Naive thymus-derived CD4-positive, alpha-beta T cell (primary cell): ENCODE data around the gene TSSC4. TPM values are rescaled to one million over a fixed set of nuclear protein-coding genes. Genes with fewer than 3 reads are reported as not detected.

ENCODE experiments used
- ATAC-seq: fragments of 150-1000 bp; cut with Tn5 transposase; 2 replicates; pipeline ENCODE4 v1.10.0; 2021; ENCODE audit warnings: mild to moderate bottlenecking, moderate library complexity
- CTCF ChIA-PET: fragments of 350-600 bp; sonication (Branson Sonifier 250); formaldehyde crosslinking; loops from one replicate; lab custom pipeline; 2021; ENCODE audit warnings: antibody characterized with exemption; lab: Charles Lee
- POLR2A ChIA-PET: fragments of 350-600 bp; sonication (Branson Sonifier 250); formaldehyde crosslinking; loops from one replicate; lab custom pipeline; 2021; ENCODE audit warnings: antibody characterized with exemption, inconsistent platforms; lab: Charles Lee
- DNase-seq, 9 donors: peaks; one replicate each; pipeline versions ENCODE4 v3.0.0 to v3.0.0-alpha.2; 2020 to 2022; ENCODE audit warnings: mixed read lengths in 1 of 9
- H3K27ac ChIP-seq: one replicate; pipeline ENCODE4 v1.7.0; 2013; ENCODE audit warnings: mild to moderate bottlenecking, low read depth, low read length, moderate library complexity
- H3K27me3 ChIP-seq, 2 donors: one replicate each; pipeline ENCODE4 v1.7.0; 2013; ENCODE audit warnings: low read length in 2 of 2, mild to moderate bottlenecking in 2 of 2, moderate library complexity in 2 of 2; ENCODE audit not compliant: control insufficient read depth in 2 of 2, insufficient read depth in 2 of 2
- H3K36me3 ChIP-seq, 3 experiments: 1 replicate in 2 of 3; 2 replicates in 1 of 3; pipeline ENCODE4 v1.7.0; 2013; ENCODE audit warnings: low read length in 3 of 3, mild to moderate bottlenecking in 3 of 3, moderate library complexity in 1 of 3; ENCODE audit not compliant: insufficient read depth in 3 of 3, control insufficient read depth in 2 of 3
- H3K4me1 ChIP-seq, 2 donors: one replicate each; pipeline ENCODE4 v1.7.0; 2013; ENCODE audit warnings: low read length in 2 of 2, mild to moderate bottlenecking in 2 of 2, moderate library complexity in 1 of 2; ENCODE audit not compliant: control insufficient read depth in 2 of 2, insufficient read depth in 2 of 2
- H3K4me3 ChIP-seq: 2 replicates; pipeline ENCODE4 v1.7.0; 2013; ENCODE audit warnings: mild to moderate bottlenecking, low read length
- H3K9me3 ChIP-seq, 3 experiments: 1 replicate in 2 of 3; 2 replicates in 1 of 3; pipeline ENCODE4 v1.7.0; 2013; ENCODE audit warnings: low read length in 3 of 3; ENCODE audit not compliant: control insufficient read depth in 2 of 3
- H3K27ac Mint-ChIP-seq, 9 donors: one replicate each; pipeline ENCODE4 v1.8.0; 2020 to 2022; ENCODE audit warnings: mixed read lengths in 9 of 9, mild to moderate bottlenecking in 8 of 9, moderate library complexity in 5 of 9, inconsistent platforms in 2 of 9
- H3K27me3 Mint-ChIP-seq, 5 donors: one replicate each; pipeline ENCODE4 v1.8.0; 2021 to 2022; ENCODE audit warnings: mixed read lengths in 5 of 5, mild to moderate bottlenecking in 1 of 5
- H3K36me3 Mint-ChIP-seq, 5 donors: one replicate each; pipeline ENCODE4 v1.8.0; 2020 to 2022; ENCODE audit warnings: mixed read lengths in 5 of 5, mild to moderate bottlenecking in 3 of 5, inconsistent platforms in 1 of 5
- H3K4me1 Mint-ChIP-seq, 7 donors: one replicate each; pipeline ENCODE4 v1.8.0; 2020 to 2022; ENCODE audit warnings: mixed read lengths in 7 of 7, mild to moderate bottlenecking in 3 of 7, inconsistent platforms in 1 of 7
- H3K4me3 Mint-ChIP-seq, 10 donors: one replicate each; pipeline ENCODE4 v1.8.0; 2020 to 2022; ENCODE audit warnings: mild to moderate bottlenecking in 10 of 10, mixed read lengths in 10 of 10, moderate library complexity in 6 of 10, inconsistent platforms in 2 of 10
- H3K9me3 Mint-ChIP-seq, 11 donors: one replicate each; pipeline ENCODE4 v1.8.0; 2020 to 2022; ENCODE audit warnings: mixed read lengths in 11 of 11, mild to moderate bottlenecking in 4 of 11, inconsistent platforms in 1 of 11, moderate library complexity in 1 of 11
- intact Hi-C, 2 donors: fragments of 100-400 bp; cut with micrococcal nuclease; formaldehyde crosslinking; loops; one replicate each; pipeline ENCODE4 v1.15.1; 2023
- polyA plus RNA-seq, 2 donors: library from polyadenylated mRNA; unstranded; fragments of 300-500 nt; fragmentation: Illumina TruSeq; gene quantifications; one replicate each; pipeline ENCODE4 v1.2.3, GENCODE V29; 2021
- total RNA-seq, 6 experiments: library from RNA in 5 of 6; stranded (reverse) in 5 of 6; gene quantifications; 1 replicate in 5 of 6; 2 replicates in 1 of 6; pipeline ENCODE4 v1.2.3 and lab custom pipeline; 2021 to 2026

TSSC4 gene
- total and polyA plus RNA-seq, 7 experiments from 2014 or later = 43.6 to 83.7 (median 51.7) TPM

GRCh38 chr11:2409126-2409525 is 8.6 kb downstream of the TSSC4 start:
- Histone ChIP-seq H3K9me3 (no peaks in the 10 kb centered on the region), H3K27ac (no peak overlapping the region), H3K4me3 (no peak overlapping the region), H3K27me3 (no peaks in the 10 kb centered on the region), H3K36me3 (peaks cover 0 to 8% (median 0%) of the 10 kb centered on the region in 3 experiments), H3K4me1 (no peaks in the 10 kb centered on the region)
- DNase-seq (no peak), ATAC-seq (no peak)
- Mint-ChIP-seq H3K9me3 (no peaks in the 10 kb centered on the region), H3K4me3 (no peak overlapping the region), H3K27ac (no peak overlapping the region), H3K36me3 (no peaks in the 10 kb centered on the region), H3K27me3 (no peaks in the 10 kb centered on the region), H3K4me1 (no peaks in the 10 kb centered on the region)
- intact Hi-C loops = loop anchor here in 1 of 2 donors (10.0 kb wide), 1 partner anchor 1094 kb away; no protein-coding TSS in a partner anchor
- CTCF ChIA-PET = interaction anchor here (0.6 kb wide), 1 partner anchor 128 kb away, joined by 3 read pairs; no protein-coding TSS in a partner anchor
- POLR2A ChIA-PET = no interaction called here

GRCh38 chr11:2409611-2410468 is 9.3 kb downstream of the TSSC4 start:
- no peak for ATAC-seq
- no peak overlapping the region for H3K27ac Mint-ChIP-seq
- CTCF ChIA-PET = no interaction called here

GRCh38 chr11:2410616-2411015 is 10.1 kb downstream of the TSSC4 start:
- H3K9me3 Mint-ChIP-seq = no peaks in the 10 kb centered on the region

More at GRCh38 chr11:2409611-2410468, 9.3 kb downstream of the TSSC4 start:
- H3K27me3 Mint-ChIP-seq = no peaks in the 10 kb centered on the region
- intact Hi-C loops = loop anchor here in 1 of 2 donors (10.0 kb wide), 1 partner anchor 1095 kb away; no protein-coding TSS in a partner anchor
- POLR2A ChIA-PET = interaction anchor here (1.1 kb wide), 1 partner anchor 9 kb away, joined by 4 read pairs; the partner anchor contains the start of gene TSSC4
- DNase-seq = no peak
- Histone ChIP-seq H3K9me3 (no peaks in the 10 kb centered on the region), H3K36me3 (peaks cover 0 to under 1% (median 0%) of the 10 kb centered on the region in 3 experiments), H3K4me1 (no peaks in the 10 kb centered on the region), H3K27me3 (no peaks in the 10 kb centered on the region), H3K27ac (no peak overlapping the region), H3K4me3 (no peak overlapping the region)
- H3K9me3 Mint-ChIP-seq = no peaks in the 10 kb centered on the region
- no peaks in the 10 kb centered on the region for H3K36me3 Mint-ChIP-seq
- H3K4me3 Mint-ChIP-seq = no peak overlapping the region
- no peaks in the 10 kb centered on the region for H3K4me1 Mint-ChIP-seq

GRCh38 chr11:2411446-2412305 is 11.1 kb downstream of the TSSC4 start:
- Mint-ChIP-seq H3K9me3 (no peaks in the 10 kb centered on the region), H3K27me3 (no peaks in the 10 kb centered on the region), H3K36me3 (no peaks in the 10 kb centered on the region), H3K4me3 (no peak overlapping the region), H3K27ac (no peak overlapping the region), H3K4me1 (no peaks in the 10 kb centered on the region)
- no peaks in the 10 kb centered on the region for H3K4me1 ChIP-seq
- no peaks in the 10 kb centered on the region for H3K36me3 ChIP-seq
- no peak overlapping the region for H3K27ac ChIP-seq
- DNase-seq (no peak), ATAC-seq (no peak)
- H3K9me3 ChIP-seq = no peaks in the 10 kb centered on the region
- CTCF ChIA-PET = interaction anchor here (2.0 kb wide), 1 partner anchor 107 kb away, joined by 4 read pairs; no protein-coding TSS in a partner anchor
- H3K27me3 ChIP-seq = no peaks in the 10 kb centered on the region
- POLR2A ChIA-PET = no interaction called here
- intact Hi-C loops = no loop called here
- H3K4me3 ChIP-seq = no peak overlapping the region

More at GRCh38 chr11:2410616-2411015, 10.1 kb downstream of the TSSC4 start:
- H3K27ac ChIP-seq = no peak overlapping the region
- H3K36me3 ChIP-seq = no peaks in the 10 kb centered on the region
- no peaks in the 10 kb centered on the region for H3K4me1 Mint-ChIP-seq
- ATAC-seq (no peak), DNase-seq (no peak)
- no peaks in the 10 kb centered on the region for H3K9me3 ChIP-seq
- no peaks in the 10 kb centered on the region for H3K27me3 Mint-ChIP-seq
- intact Hi-C loops = no loop called here
- ChIA-PET POLR2A (interaction anchor here (1.1 kb wide), 1 partner anchor 10 kb away, joined by 4 read pairs; the partner anchor contains the start of gene TSSC4), CTCF (no interaction called here)
- H3K27ac Mint-ChIP-seq = no peak overlapping the region
- H3K4me1 ChIP-seq = no peaks in the 10 kb centered on the region
- H3K27me3 ChIP-seq = no peaks in the 10 kb centered on the region
- H3K36me3 Mint-ChIP-seq = no peaks in the 10 kb centered on the region
- H3K4me3 Mint-ChIP-seq = no peak overlapping the region
- no peak overlapping the region for H3K4me3 ChIP-seq

- H3K27ac ChIP-seq = no peak overlapping the region
- DNase-seq (no peak), ATAC-seq (no peak)
- no peaks in the 10 kb centered on the region for H3K9me3 Mint-ChIP-seq
- POLR2A ChIA-PET = no interaction called here
- no peaks in the 10 kb centered on the region for H3K4me1 Mint-ChIP-seq
- H3K4me3 ChIP-seq = no peak overlapping the region
- H3K36me3 Mint-ChIP-seq = no peaks in the 10 kb centered on the region
- intact Hi-C loops = no loop called here
- CTCF ChIA-PET = interaction anchor here (2.0 kb wide), 1 partner anchor 107 kb away, joined by 4 read pairs; no protein-coding TSS in a partner anchor
- H3K27me3 ChIP-seq = no peaks in the 10 kb centered on the region
- H3K27ac Mint-ChIP-seq = no peak overlapping the region
- no peaks in the 10 kb centered on the region for H3K4me1 ChIP-seq
- H3K27me3 Mint-ChIP-seq = no peaks in the 10 kb centered on the region
- H3K4me3 Mint-ChIP-seq = no peak overlapping the region
- H3K9me3 ChIP-seq = no peaks in the 10 kb centered on the region
- no peaks in the 10 kb centered on the region for H3K36me3 ChIP-seq
These were observed 11.8 kb downstream of the TSSC4 start for GRCh38 chr11:2412323-2412722.

- Mint-ChIP-seq H3K36me3 (no peaks in the 10 kb centered on the region), H3K27ac (no peak overlapping the region), H3K27me3 (no peaks in the 10 kb centered on the region), H3K4me3 (no peak overlapping the region), H3K9me3 (no peaks in the 10 kb centered on the region), H3K4me1 (peaks cover 0 to 3% (median 0%) of the 10 kb centered on the region in 7 donors)
- Histone ChIP-seq H3K27ac (no peak overlapping the region), H3K36me3 (no peaks in the 10 kb centered on the region), H3K9me3 (no peaks in the 10 kb centered on the region), H3K27me3 (no peaks in the 10 kb centered on the region), H3K4me1 (no peaks in the 10 kb centered on the region), H3K4me3 (no peak overlapping the region)
- DNase-seq = no peak
- no peak for ATAC-seq
- ChIA-PET CTCF (interaction anchor here (2.0 kb wide), 1 partner anchor 109 kb away, joined by 4 read pairs; no protein-coding TSS in a partner anchor), POLR2A (interaction anchor here (1.1 kb wide), 1 partner anchor 112 kb away, joined by 3 read pairs; no protein-coding TSS in a partner anchor)
- intact Hi-C loops = no loop called here
These were observed 13.4 kb downstream of the TSSC4 start for GRCh38 chr11:2413742-2414579.
